Neural cell (in vitro differentiated cells): ENCODE measurements around the gene CCDC89.

ENCODE experiments used
- EP300 ChIP-seq: fragments of 450-650 bp; conservative IDR thresholded peaks from 2 replicates; pipeline ENCODE4 v1.6.1; 2014; ENCODE audit warnings: antibody characterized with exemption, mild to moderate bottlenecking, moderate library complexity; ENCODE audit not compliant: poor library complexity, severe bottlenecking
- EZH2 ChIP-seq: fragments of 200-600, 300-800 bp; shearing (Covaris generic), sonication (generic); IDR thresholded peaks from 2 replicates; pipeline ENCODE4 v1.6.1; 2014; ENCODE audit warnings: antibody characterized with exemption, low read length, borderline replicate concordance, mild to moderate bottlenecking; ENCODE audit not compliant: insufficient read depth, poor library complexity, severe bottlenecking
- POLR2AphosphoS5 ChIP-seq: IDR thresholded peaks from 2 replicates; pipeline ENCODE4 v1.6.1; 2012
- RAD21 ChIP-seq: fragments of 450-650 bp; conservative IDR thresholded peaks from 2 replicates; pipeline ENCODE4 v1.6.1; 2014; ENCODE audit warnings: antibody characterized with exemption, mild to moderate bottlenecking, moderate library complexity
- SMC3 ChIP-seq: fragments of 450-650 bp; conservative IDR thresholded peaks from 2 replicates; pipeline ENCODE4 v1.6.1; 2014; ENCODE audit warnings: antibody characterized with exemption, mild to moderate bottlenecking, moderate library complexity; ENCODE audit not compliant: poor library complexity
- TAF1 ChIP-seq: IDR thresholded peaks from 2 replicates; pipeline ENCODE4 v1.6.1; 2012; ENCODE audit warnings: low read depth
- TF ChIP-seq, protein P1 (sequence below): fragments of 450-650 bp; IDR thresholded peaks from 2 replicates; pipeline ENCODE4 v1.5.1; 2014; ENCODE audit warnings: antibody characterized with exemption, mild to moderate bottlenecking, moderate library complexity; ENCODE audit not compliant: poor library complexity, severe bottlenecking
- TF ChIP-seq, protein P2 (sequence below): IDR thresholded peaks from 2 replicates; pipeline ENCODE4 v1.6.1; 2012; ENCODE audit warnings: borderline replicate concordance

DNA sequence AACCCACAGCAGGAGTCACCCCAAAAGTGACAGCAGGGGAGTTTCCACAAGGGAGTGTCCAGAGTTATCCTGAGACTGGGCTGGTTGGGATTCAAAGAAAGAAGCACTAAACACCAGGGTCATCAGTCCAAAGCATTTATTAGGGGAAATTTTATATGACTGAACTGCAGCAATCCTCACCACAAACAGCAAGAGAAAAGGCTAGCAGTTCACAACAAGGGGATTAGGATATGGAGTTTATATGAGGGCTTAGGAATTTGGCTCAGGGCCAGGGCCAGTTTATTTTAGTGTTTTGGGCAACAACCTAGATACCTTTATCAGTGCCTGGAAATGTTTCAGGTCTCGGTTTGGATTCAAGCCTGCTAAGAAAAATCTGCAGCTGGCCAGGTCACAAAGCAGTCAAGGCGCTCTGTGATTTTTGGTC, 42.8 kb downstream of the CCDC89 start:
- TF ChIP-seq, protein P1, sequence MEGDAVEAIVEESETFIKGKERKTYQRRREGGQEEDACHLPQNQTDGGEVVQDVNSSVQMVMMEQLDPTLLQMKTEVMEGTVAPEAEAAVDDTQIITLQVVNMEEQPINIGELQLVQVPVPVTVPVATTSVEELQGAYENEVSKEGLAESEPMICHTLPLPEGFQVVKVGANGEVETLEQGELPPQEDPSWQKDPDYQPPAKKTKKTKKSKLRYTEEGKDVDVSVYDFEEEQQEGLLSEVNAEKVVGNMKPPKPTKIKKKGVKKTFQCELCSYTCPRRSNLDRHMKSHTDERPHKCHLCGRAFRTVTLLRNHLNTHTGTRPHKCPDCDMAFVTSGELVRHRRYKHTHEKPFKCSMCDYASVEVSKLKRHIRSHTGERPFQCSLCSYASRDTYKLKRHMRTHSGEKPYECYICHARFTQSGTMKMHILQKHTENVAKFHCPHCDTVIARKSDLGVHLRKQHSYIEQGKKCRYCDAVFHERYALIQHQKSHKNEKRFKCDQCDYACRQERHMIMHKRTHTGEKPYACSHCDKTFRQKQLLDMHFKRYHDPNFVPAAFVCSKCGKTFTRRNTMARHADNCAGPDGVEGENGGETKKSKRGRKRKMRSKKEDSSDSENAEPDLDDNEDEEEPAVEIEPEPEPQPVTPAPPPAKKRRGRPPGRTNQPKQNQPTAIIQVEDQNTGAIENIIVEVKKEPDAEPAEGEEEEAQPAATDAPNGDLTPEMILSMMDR: no peak
- TF ChIP-seq RAD21: no peak
- no peak for TF ChIP-seq EP300
- TF ChIP-seq EZH2: no peak
- TF ChIP-seq POLR2AphosphoS5: no peak
- TF ChIP-seq, protein P2, sequence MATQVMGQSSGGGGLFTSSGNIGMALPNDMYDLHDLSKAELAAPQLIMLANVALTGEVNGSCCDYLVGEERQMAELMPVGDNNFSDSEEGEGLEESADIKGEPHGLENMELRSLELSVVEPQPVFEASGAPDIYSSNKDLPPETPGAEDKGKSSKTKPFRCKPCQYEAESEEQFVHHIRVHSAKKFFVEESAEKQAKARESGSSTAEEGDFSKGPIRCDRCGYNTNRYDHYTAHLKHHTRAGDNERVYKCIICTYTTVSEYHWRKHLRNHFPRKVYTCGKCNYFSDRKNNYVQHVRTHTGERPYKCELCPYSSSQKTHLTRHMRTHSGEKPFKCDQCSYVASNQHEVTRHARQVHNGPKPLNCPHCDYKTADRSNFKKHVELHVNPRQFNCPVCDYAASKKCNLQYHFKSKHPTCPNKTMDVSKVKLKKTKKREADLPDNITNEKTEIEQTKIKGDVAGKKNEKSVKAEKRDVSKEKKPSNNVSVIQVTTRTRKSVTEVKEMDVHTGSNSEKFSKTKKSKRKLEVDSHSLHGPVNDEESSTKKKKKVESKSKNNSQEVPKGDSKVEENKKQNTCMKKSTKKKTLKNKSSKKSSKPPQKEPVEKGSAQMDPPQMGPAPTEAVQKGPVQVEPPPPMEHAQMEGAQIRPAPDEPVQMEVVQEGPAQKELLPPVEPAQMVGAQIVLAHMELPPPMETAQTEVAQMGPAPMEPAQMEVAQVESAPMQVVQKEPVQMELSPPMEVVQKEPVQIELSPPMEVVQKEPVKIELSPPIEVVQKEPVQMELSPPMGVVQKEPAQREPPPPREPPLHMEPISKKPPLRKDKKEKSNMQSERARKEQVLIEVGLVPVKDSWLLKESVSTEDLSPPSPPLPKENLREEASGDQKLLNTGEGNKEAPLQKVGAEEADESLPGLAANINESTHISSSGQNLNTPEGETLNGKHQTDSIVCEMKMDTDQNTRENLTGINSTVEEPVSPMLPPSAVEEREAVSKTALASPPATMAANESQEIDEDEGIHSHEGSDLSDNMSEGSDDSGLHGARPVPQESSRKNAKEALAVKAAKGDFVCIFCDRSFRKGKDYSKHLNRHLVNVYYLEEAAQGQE: no peak
- no peak for TF ChIP-seq TAF1
- no peak for TF ChIP-seq SMC3
